Measurements from ENCODE around the gene NSMCE1.

DNA sequence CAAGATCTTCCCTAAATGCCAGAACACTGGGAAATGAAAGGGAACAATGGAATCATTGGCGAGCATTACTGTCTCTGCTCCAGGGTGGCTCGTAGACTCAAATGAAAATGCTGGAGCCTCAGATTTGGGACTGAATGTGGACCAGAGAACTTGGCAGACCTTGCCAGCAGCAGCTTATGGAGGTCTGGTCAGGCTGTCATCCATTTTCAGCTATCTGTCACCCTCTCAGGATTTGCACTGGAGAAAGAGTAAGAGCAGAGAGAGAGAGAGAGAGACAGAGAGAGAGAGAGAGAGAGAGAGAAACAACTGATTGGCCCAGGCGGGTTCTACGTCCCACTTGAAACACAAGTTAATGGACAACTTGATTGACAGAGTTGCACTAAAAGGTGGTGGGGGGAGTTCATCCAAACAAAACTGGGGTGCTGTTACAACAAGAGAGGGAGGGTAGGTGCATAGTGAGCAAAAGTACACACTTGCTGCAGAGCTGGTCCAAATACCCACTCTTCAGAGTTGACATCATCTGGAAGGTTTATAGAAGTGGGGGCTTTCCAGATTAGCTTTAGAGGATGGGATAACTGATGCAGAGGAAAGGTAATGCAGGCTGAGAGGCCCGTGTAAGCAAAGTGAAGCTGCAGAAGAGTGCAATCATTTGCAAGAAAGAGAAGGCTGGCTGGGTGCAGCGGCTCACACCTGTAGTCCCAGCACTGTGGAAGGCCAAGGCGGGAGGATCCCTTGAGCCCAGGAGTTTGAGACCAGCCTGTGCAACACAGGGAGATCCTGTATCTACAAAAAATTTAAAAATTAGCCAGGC lies 16.5 kb upstream of the NSMCE1 start:
- TF ChIP-seq, protein P1, sequence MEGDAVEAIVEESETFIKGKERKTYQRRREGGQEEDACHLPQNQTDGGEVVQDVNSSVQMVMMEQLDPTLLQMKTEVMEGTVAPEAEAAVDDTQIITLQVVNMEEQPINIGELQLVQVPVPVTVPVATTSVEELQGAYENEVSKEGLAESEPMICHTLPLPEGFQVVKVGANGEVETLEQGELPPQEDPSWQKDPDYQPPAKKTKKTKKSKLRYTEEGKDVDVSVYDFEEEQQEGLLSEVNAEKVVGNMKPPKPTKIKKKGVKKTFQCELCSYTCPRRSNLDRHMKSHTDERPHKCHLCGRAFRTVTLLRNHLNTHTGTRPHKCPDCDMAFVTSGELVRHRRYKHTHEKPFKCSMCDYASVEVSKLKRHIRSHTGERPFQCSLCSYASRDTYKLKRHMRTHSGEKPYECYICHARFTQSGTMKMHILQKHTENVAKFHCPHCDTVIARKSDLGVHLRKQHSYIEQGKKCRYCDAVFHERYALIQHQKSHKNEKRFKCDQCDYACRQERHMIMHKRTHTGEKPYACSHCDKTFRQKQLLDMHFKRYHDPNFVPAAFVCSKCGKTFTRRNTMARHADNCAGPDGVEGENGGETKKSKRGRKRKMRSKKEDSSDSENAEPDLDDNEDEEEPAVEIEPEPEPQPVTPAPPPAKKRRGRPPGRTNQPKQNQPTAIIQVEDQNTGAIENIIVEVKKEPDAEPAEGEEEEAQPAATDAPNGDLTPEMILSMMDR (IDR thresholded peaks at IDR 0.05): no peak
- no peak for TF ChIP-seq POLR2A (IDR thresholded peaks at IDR 0.05)
- no peak for TF ChIP-seq EP300 (IDR thresholded peaks at IDR 0.05)
- no peak for TF ChIP-seq POLR2AphosphoS5 (IDR thresholded peaks at IDR 0.05)
